ENCODE measurements around the gene CPLANE2.
A peak's percentile ranks its signal among the peaks of the same experiment; 100 is the strongest.

The CPLANE2 gene

DNA sequence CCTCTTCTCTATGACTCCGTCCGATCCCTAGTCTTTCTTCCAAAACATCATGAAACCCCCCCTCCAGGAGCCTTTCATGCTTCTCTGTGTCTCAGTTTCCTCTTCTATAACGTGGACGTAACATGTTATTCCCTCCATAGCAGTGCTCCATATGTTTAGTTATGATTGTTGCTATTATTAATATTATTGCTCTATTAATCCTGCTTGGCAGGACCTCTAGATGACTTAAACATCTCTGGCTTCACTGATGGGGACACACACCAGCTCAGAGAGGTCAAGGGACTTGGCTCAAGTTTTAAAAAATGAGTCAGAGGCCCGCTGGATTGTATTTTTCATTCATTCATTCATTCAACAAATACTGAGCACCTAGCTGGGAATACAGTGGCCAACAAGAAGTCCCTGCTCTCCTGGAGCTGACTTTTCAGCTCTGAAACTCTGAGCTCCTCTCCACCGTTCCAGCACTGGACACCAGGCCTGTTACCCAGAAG is 404 bp upstream of the CPLANE2 start:
- TF ChIP-seq, protein P1, sequence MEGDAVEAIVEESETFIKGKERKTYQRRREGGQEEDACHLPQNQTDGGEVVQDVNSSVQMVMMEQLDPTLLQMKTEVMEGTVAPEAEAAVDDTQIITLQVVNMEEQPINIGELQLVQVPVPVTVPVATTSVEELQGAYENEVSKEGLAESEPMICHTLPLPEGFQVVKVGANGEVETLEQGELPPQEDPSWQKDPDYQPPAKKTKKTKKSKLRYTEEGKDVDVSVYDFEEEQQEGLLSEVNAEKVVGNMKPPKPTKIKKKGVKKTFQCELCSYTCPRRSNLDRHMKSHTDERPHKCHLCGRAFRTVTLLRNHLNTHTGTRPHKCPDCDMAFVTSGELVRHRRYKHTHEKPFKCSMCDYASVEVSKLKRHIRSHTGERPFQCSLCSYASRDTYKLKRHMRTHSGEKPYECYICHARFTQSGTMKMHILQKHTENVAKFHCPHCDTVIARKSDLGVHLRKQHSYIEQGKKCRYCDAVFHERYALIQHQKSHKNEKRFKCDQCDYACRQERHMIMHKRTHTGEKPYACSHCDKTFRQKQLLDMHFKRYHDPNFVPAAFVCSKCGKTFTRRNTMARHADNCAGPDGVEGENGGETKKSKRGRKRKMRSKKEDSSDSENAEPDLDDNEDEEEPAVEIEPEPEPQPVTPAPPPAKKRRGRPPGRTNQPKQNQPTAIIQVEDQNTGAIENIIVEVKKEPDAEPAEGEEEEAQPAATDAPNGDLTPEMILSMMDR (conservative IDR thresholded peaks at IDR 0.05; ENCODE audit: low read length): no peak
- DNase-seq (ENCODE audit: low read depth): peak; percentile 22
- H3K4me3 ChIP-seq (ENCODE audit: low read length): peak overlapping the region; percentile 80

DNA sequence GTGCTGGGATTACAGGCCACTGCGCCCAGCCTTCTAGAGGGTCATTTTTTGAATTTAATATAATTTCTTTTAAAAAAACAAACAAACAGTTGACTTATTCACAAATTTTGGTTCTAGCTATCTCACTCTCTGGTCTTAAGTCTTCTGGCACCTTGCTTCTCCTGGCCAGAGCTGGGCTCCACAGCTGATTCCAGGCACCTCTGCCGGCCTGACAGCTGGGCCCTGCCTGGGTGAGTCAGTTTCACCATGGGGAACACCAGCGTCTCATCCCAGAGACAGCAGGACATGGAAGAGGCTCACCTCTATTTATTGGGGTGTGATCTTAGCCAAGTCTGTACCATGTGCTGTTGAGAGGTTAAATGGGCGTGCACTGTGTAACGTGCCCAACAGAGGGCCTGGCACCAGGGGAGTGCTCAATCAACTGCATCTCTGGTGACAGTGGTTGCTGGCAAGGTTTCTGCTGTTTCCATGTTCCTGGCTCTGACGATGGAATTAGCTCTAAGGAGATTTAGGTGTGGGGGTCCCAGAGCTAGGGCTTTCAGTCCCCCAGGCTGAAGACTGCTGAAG is 956 bp downstream of the CPLANE2 start:
- peak; percentile 23 for DNase-seq (ENCODE audit: low read depth)
- TF ChIP-seq, protein P1 (conservative IDR thresholded peaks at IDR 0.05; ENCODE audit: low read length): no peak; the same call in 1 of the 2 replicates

DNA sequence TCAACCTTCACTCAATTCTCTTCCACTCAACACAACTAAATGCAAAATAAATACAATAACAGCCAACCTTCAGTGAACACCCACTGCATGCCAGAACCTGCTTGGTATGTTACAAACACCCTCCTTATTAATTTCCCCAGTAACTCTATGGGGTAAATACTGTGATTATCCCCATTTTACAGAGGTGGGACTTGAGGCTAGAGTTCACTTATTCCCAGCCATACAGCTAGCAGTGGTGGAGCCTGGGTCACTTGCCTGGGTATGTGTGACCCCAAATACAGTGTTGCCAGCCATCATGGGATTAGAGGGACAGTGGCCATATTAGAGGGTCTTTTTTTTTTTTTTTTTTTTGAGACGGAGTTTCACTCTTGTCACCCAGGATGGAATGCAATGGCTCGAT is 1.6 kb downstream of the CPLANE2 start:
- TF ChIP-seq, protein P1 (conservative IDR thresholded peaks at IDR 0.05; ENCODE audit: low read length): no peak
- no peak for DNase-seq (ENCODE audit: low read depth)
- no peak overlapping the region for H3K4me3 ChIP-seq (ENCODE audit: low read length)

More for the DNA sequence above, 956 bp downstream of the CPLANE2 start:
- peak overlapping the region; percentile 80 for H3K4me3 ChIP-seq (ENCODE audit: low read length)

DNA sequence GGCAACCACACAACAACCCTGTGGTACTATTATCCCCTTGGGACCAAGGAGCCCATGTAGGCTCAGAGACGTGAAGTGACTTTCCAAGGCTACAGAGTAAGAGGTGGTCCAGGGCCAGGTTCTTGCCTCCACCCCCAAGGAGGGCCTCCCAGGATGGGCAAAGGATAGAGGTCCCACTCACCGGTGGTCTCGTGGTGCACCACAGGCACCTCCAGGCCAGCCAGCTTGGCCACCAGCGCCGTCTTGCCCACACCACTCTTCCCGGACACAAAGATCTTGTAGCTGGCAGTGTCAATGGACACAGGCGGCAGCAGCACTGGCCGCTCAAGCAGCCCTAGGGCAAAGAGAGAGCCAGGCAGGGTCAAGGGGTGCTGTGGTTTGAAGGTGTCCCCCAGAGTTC is 3.6 kb downstream of the CPLANE2 start:
- no peak for DNase-seq (ENCODE audit: low read depth)
- H3K4me3 ChIP-seq (ENCODE audit: low read length): no peak overlapping the region
- TF ChIP-seq, protein P1 (conservative IDR thresholded peaks at IDR 0.05; ENCODE audit: low read length): no peak

DNA sequence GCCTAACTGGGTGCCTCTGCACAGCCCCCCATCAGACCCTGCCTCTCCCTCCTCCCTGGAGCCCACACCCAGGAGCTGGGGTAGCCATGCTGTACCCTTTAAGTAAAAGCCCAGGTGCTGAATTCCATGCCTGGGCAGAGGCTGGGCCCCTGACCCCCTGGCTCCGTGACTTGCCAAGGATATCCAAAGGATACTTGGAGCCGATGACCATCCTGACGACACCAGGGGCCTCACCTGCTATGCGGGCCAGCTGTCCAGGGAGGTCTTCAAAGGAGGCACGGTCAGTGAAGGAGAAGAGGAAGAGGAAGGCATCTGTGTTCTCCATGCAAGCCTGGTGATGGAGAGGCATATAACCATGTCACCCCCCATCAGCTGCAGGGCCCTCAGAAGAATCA is 4.7 kb downstream of the CPLANE2 start:
- no peak for DNase-seq (ENCODE audit: low read depth)
- H3K4me3 ChIP-seq (ENCODE audit: low read length): no peak overlapping the region
- TF ChIP-seq, protein P1 (conservative IDR thresholded peaks at IDR 0.05; ENCODE audit: low read length): no peak

DNA sequence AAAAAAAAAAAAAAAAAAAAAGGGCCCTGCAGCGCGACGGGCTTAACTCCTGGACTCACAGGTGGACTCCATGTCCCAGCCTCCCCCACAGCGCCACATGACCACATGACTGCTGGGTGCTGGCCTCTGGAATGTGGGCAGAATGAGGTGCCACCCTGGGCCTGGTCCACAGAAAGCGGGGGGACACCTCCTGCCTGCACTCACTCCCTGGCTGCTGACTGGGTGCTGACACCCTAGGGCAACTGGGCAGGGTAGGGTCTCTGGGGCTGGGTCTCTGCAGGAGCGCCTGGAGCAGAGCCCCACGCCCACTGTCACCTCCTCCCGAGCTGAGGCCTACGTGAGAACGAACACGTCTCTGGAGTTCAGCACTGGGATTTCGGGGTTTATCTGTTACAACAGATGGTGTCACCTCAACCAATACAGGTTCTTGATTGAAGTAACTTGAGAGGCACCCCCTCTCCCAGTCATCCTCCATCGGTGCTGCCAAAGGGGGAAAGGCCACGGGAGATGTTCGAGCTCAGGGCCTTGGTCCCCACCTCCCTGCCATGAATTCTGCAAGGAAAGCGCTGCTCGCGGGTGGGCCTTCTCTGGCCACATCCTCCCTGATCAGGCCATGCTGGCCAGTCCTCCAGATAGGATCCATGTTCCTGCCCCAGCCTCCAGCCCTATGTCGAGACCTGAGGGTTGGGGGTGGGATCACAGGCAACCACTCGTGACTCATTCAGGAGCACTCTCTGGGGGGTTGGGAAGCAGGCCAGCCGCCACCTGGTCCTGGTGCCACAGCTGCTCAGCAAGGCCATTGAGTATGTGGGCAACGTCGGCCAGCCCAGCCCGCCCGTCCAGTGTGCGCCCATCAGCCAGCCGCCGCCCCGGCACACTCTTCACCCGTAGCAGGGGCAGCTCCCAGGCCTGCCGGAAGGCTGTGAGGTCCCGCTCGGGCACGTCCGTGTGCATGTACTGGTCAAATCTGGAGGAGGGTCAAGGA is 5.4 kb downstream of the CPLANE2 start:
- TF ChIP-seq, protein P1 (conservative IDR thresholded peaks at IDR 0.05; ENCODE audit: low read length): no peak
- H3K4me3 ChIP-seq (ENCODE audit: low read length): no peak overlapping the region
- DNase-seq (ENCODE audit: low read depth): no peak

Measured in AG10803 (cell line).